ENCODE results near the gene PP2D1. TPM values are rescaled to one million over a fixed set of nuclear protein-coding genes. Genes with fewer than 3 reads are reported as not detected.

The PP2D1 gene
- total and polyA plus RNA-seq, 9 of the 15 experiments (the other 6 are each of a cell fraction or from before 2014, with no cell fraction given) = 0.07 to 0.10 TPM; not detected in 7

- TF ChIP-seq REST (IDR thresholded peaks at IDR 0.05; ENCODE audit: borderline replicate concordance) = 0 out of 2 replicates have a peak, but pooled peaks have one; percentile 41
- no peak for TF ChIP-seq REST (CRISPR knock-in tag; IDR thresholded peaks at IDR 0.05; ENCODE audit: low read depth)
- TF ChIP-seq DIDO1 (tag; IDR thresholded peaks at IDR 0.05; ENCODE audit: low read depth) = no peak
- no peak for TF ChIP-seq CREB3 (tag; conservative IDR thresholded peaks at IDR 0.05; ENCODE audit: low read depth)
- TF ChIP-seq, protein P1, sequence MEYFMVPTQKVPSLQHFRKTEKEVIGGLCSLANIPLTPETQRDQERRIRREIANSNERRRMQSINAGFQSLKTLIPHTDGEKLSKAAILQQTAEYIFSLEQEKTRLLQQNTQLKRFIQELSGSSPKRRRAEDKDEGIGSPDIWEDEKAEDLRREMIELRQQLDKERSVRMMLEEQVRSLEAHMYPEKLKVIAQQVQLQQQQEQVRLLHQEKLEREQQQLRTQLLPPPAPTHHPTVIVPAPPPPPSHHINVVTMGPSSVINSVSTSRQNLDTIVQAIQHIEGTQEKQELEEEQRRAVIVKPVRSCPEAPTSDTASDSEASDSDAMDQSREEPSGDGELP (CRISPR knock-in tag; IDR thresholded peaks at IDR 0.05; ENCODE audit: borderline replicate concordance) = peak; percentile 100
- TF ChIP-seq PKNOX1 (IDR thresholded peaks at IDR 0.05) = peak; percentile 97
- no peak for TF ChIP-seq ZNF668 (CRISPR knock-in tag; IDR thresholded peaks at IDR 0.05)
- TF ChIP-seq MECOM (CRISPR knock-in tag; IDR thresholded peaks at IDR 0.05) = no peak
- peak; percentile 43 for TF ChIP-seq NEUROD1 (IDR thresholded peaks at IDR 0.05; ENCODE audit: borderline replicate concordance, low read depth, low read length, partially characterized antibody)
- peak; percentile 37; the same call in 1 of the 2 replicates for TF ChIP-seq ETV5 (CRISPR knock-in tag; IDR thresholded peaks at IDR 0.05; ENCODE audit: low read depth)
- no peak for TF ChIP-seq ZNF217 (CRISPR knock-in tag; IDR thresholded peaks at IDR 0.05)
- TF ChIP-seq ZEB2 (IDR thresholded peaks at IDR 0.05) = no peak
- TF ChIP-seq GATAD2A (IDR thresholded peaks at IDR 0.05) = no peak
- TF ChIP-seq CREB1 (IDR thresholded peaks at IDR 0.05) = 0 out of 2 replicates have a peak, but pooled peaks have one; percentile 59
- no peak; the same call in 1 of the 2 replicates for TF ChIP-seq CREB1 (CRISPR knock-in tag; IDR thresholded peaks at IDR 0.05)
- TF ChIP-seq XRCC4 (IDR thresholded peaks at IDR 0.05; ENCODE audit: extremely low read depth, insufficient read depth, insufficient read length) = no peak
- TF ChIP-seq NR2F6 (CRISPR knock-in tag; IDR thresholded peaks at IDR 0.05) = no peak
These were observed 29.2 kb upstream of the PP2D1 start (continued) for GRCh38 chr3:20041197-20041780.

Measured in K562 (cell line).